A673 (cell line): Measurements from ENCODE around the gene CEP131. TPM values are rescaled to one million over a fixed set of nuclear protein-coding genes. Genes with fewer than 3 reads are reported as not detected.

Experiments
- BruUV-seq: library from RNA; stranded (reverse); fragments of 400-500 nt; replicated peaks from 2 replicates; lab custom pipeline; 2021; lab: Mats Ljungman, UMichigan
- CTCF ChIA-PET: fragments of 300-600 bp; sonication (Branson Sonifier 250); formaldehyde crosslinking; loops from one replicate; lab custom pipeline; 2022; ENCODE audit warnings: antibody characterized with exemption; lab: Charles Lee
- POLR2A ChIA-PET: fragments of 300-600 bp; sonication (Branson Sonifier 250); formaldehyde crosslinking; loops from one replicate; lab custom pipeline; 2022; ENCODE audit warnings: antibody characterized with exemption; ENCODE audit not compliant: low non-redundant PET; lab: Charles Lee
- DNase-seq: peaks from one replicate; pipeline ENCODE4 v3.0.0-alpha.2; 2015; ENCODE audit warnings: low spot score
- H3K27ac ChIP-seq: fragments of 200-600 bp; sonication (generic); 2 replicates; pipeline ENCODE4 v1.5.1; 2016; ENCODE audit warnings: mixed run types, low read depth, mild to moderate bottlenecking, mixed read lengths, antibody characterized with exemption, low read length; ENCODE audit not compliant: poor library complexity, severe bottlenecking
- H3K27me3 ChIP-seq: fragments of 200-600 bp; sonication (generic); replicated peaks from 2 replicates; pipeline ENCODE4 v1.6.1; 2017; ENCODE audit warnings: mixed run types, low read depth, mild to moderate bottlenecking, mixed read lengths, antibody characterized with exemption, low read length; ENCODE audit not compliant: insufficient read depth, poor library complexity
- H3K36me3 ChIP-seq: fragments of 200-600 bp; sonication (generic); 2 replicates; pipeline ENCODE4 v1.6.1; 2016; ENCODE audit warnings: mixed run types, mild to moderate bottlenecking, mixed read lengths, antibody characterized with exemption, low read length; ENCODE audit not compliant: insufficient read depth, poor library complexity, severe bottlenecking
- H3K4me1 ChIP-seq: fragments of 200-600 bp; sonication (generic); 2 replicates; pipeline ENCODE4 v1.6.1; 2017; ENCODE audit warnings: mixed run types, mild to moderate bottlenecking, mixed read lengths, antibody characterized with exemption, low read length; ENCODE audit not compliant: insufficient read depth, poor library complexity, severe bottlenecking
- H3K4me3 ChIP-seq: fragments of 200-600 bp; sonication (generic); 2 replicates; pipeline ENCODE4 v1.5.1; 2016; ENCODE audit warnings: low read depth, mixed run types, mild to moderate bottlenecking, mixed read lengths, low read length; ENCODE audit not compliant: poor library complexity, severe bottlenecking
- H3K9me3 ChIP-seq: fragments of 200-600 bp; sonication (generic); 2 replicates; pipeline ENCODE4 v1.6.1; 2016; ENCODE audit warnings: mixed run types, low read depth, mild to moderate bottlenecking, mixed read lengths, antibody characterized with exemption, low read length; ENCODE audit not compliant: poor library complexity, severe bottlenecking
- EZH2 ChIP-seq: fragments of 200-600 bp; sonication (generic); IDR thresholded peaks from 2 replicates; pipeline ENCODE4 v1.6.1; 2017; ENCODE audit warnings: borderline replicate concordance, low read depth, mild to moderate bottlenecking, mixed read lengths, antibody characterized with exemption, low read length; ENCODE audit not compliant: poor library complexity, severe bottlenecking
- intact Hi-C: fragments of 100-400 bp; cut with micrococcal nuclease; formaldehyde crosslinking; loops from one replicate; pipeline ENCODE4 v1.10.0; 2022; ENCODE audit not compliant: unreplicated experiment
- total RNA-seq: library from RNA; stranded (reverse); gene quantifications from 2 replicates; pipeline ENCODE4 v1.2.3, GENCODE V29; 2021
- TF ChIP-seq, protein P1 (sequence below): fragments of 300-800, 200-600 bp; sonication (generic); conservative IDR thresholded peaks from 2 replicates; pipeline ENCODE4 v1.5.1; 2017; ENCODE audit warnings: low read depth, mild to moderate bottlenecking, antibody characterized with exemption, low read length, moderate library complexity, mixed read lengths

The CEP131 gene
- total RNA-seq, 1 experiment from 2014 or later, result 27.1 TPM

DNA sequence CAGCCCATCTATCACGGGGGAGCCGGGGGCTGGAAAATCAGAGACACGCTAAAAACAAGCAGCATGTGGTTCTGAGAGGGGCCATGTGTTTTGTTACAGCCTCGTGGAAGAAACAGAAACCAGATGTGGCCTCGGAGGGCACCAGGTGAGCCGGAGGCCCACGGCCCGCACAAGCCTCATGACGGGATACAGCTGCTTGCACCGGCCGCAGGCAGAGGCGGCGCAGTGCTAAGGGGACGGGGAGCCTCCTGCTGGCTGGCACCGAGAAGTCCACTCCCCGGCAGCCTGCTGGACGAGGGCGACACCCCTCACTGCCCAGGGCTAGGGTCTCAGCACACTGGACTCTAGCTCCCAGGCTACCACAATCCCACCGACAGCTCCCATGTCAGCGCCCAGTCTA, 35.5 kb upstream of the CEP131 start:
- no peak overlapping the region for H3K4me3 ChIP-seq
- intact Hi-C loops, result no loop called here
- no peaks in the 10 kb centered on the region for H3K27me3 ChIP-seq
- H3K9me3 ChIP-seq, result no peaks in the 10 kb centered on the region
- CTCF ChIA-PET, result no interaction called here
- peaks cover 10% of the 10 kb centered on the region for H3K36me3 ChIP-seq
- DNase-seq, result no peak
- no peak for TF ChIP-seq EZH2
- TF ChIP-seq, protein P1, sequence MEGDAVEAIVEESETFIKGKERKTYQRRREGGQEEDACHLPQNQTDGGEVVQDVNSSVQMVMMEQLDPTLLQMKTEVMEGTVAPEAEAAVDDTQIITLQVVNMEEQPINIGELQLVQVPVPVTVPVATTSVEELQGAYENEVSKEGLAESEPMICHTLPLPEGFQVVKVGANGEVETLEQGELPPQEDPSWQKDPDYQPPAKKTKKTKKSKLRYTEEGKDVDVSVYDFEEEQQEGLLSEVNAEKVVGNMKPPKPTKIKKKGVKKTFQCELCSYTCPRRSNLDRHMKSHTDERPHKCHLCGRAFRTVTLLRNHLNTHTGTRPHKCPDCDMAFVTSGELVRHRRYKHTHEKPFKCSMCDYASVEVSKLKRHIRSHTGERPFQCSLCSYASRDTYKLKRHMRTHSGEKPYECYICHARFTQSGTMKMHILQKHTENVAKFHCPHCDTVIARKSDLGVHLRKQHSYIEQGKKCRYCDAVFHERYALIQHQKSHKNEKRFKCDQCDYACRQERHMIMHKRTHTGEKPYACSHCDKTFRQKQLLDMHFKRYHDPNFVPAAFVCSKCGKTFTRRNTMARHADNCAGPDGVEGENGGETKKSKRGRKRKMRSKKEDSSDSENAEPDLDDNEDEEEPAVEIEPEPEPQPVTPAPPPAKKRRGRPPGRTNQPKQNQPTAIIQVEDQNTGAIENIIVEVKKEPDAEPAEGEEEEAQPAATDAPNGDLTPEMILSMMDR, result no peak
- no TSS peak for BruUV-seq
- peaks cover 18% of the 10 kb centered on the region for H3K4me1 ChIP-seq
- no peak overlapping the region for H3K27ac ChIP-seq
- POLR2A ChIA-PET, result no interaction called here

DNA sequence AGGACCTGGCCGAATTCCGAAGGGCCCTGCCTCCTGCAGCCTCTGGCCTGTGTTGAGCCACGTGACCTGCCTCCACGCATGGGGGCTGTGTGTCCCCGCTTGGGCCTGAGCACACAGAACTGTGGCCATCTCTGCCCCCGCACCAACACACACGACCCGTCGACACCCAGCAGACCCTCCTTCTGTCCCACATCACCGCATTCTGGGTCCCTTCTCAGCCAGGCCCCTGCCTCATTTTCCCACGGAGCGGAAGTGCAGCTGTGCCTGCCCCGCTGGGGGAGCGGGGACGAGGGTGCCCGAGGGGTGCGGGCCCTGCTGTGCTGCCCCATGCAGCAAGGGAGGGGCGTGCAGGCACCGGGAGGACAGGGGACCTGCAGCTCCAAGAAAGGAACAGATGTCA, 34.8 kb upstream of the CEP131 start:
- DNase-seq, result no peak
- TF ChIP-seq, protein P1, result no peak
- no peak for TF ChIP-seq EZH2
- Histone ChIP-seq H3K9me3 (no peaks in the 10 kb centered on the region), H3K4me3 (no peak overlapping the region), H3K36me3 (peaks cover 16% of the 10 kb centered on the region), H3K27me3 (no peaks in the 10 kb centered on the region), H3K27ac (no peak overlapping the region), H3K4me1 (peaks cover 18% of the 10 kb centered on the region)
- intact Hi-C loops, result no loop called here
- BruUV-seq, result no TSS peak
- POLR2A ChIA-PET, result no interaction called here
- CTCF ChIA-PET, result no interaction called here

DNA sequence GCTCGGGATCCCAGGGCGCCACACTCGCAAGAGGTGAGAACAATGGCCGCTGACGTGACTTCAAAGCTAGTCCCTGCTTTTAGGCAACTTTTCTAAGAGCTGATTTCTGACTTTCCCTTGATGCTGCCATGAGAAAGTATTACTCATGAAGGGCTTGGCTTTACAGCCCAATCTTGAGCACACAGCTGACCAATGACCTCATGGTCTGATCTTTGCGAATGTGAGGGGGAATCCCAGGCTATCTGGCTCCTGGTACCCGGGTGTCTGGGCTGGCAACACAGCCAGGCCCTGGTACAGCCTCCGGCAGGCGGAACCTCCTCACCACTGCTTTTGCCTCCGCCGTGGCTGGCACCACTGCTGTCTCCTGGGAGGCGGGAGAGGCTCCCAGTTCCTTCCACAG, 33.9 kb upstream of the CEP131 start:
- POLR2A ChIA-PET, result no interaction called here
- intact Hi-C loops, result no loop called here

More for the DNA sequence above, 33.9 kb upstream of the CEP131 start:
- peaks cover 16% of the 10 kb centered on the region for H3K36me3 ChIP-seq
- no peak for DNase-seq
- no peak overlapping the region for H3K4me3 ChIP-seq
- H3K27ac ChIP-seq, result no peak overlapping the region
- no peaks in the 10 kb centered on the region for H3K9me3 ChIP-seq
- no peak for TF ChIP-seq EZH2
- TF ChIP-seq, protein P1, result no peak
- no peaks in the 10 kb centered on the region for H3K27me3 ChIP-seq
- H3K4me1 ChIP-seq, result peaks cover 25% of the 10 kb centered on the region
- no TSS peak for BruUV-seq
- CTCF ChIA-PET, result interaction anchor here (1.0 kb wide), 1 partner anchor 228 kb away, joined by 3 read pairs; no protein-coding TSS in a partner anchor
